Measurements from ENCODE around the gene ERC2.

The ERC2 gene

DNA sequence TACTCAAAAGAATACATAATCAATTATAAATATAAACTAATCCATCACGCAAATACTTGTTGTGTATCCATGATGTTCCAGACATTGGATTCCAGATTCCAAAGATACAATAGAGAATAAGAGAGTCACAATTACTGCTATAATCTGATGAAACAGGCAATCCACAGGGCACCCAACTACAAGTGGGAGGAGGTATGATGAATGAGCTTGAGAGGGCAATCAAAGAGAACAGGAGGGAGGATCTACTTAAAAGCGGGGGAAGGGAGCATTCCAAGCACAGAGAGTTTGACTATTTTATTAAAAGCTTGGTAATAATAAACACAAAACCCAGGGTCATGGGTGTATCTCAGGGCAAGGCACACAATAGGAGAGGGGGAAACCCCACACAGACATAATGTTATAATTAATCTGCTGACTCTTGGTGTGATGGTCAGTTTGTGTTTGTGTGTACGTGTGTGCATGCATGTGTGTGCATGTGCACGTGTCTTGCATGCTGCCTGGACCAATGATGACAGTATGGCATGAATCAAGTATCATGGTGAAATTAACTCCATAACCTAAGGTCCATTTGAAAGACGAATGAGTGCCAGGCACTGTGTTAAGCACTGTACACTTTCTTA, 655.8 kb downstream of the ERC2 start:
- no peak for DNase-seq

GRCh38 chr3:55807210-55807609, 661.1 kb downstream of the ERC2 start:
- no peak for DNase-seq

DNA sequence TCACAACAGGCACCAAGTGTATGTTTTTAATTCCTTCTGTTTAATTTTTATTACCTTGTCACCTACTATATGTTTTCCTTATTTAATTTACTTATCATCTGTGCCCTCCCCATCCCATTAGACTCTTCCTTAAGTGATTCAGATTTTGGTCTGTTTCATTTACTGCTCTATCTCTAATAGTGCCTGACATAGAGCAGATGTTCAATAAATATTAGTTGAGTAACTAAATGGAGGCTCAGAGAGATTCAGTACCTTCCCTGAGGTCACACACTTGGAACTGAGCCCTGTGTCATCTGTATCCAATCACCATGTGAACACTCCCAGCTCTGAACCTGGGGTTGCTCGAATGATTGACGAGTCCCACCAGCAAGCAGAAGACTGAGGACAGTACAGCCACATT, 663.1 kb downstream of the ERC2 start:
- no peak for DNase-seq

- no peak for DNase-seq
Observed at GRCh38 chr3:55804170-55805095, 663.8 kb downstream of the ERC2 start.

GRCh38 chr3:55802816-55803215, 665.5 kb downstream of the ERC2 start:
- no peak for DNase-seq

GRCh38 chr3:55801676-55802075, 666.6 kb downstream of the ERC2 start:
- no peak for DNase-seq

- DNase-seq, result no peak
Observed at GRCh38 chr3:55801068-55801467, 667.2 kb downstream of the ERC2 start.

- no peak for DNase-seq
Observed at GRCh38 chr3:55797775-55798174, 670.5 kb downstream of the ERC2 start.

DNA sequence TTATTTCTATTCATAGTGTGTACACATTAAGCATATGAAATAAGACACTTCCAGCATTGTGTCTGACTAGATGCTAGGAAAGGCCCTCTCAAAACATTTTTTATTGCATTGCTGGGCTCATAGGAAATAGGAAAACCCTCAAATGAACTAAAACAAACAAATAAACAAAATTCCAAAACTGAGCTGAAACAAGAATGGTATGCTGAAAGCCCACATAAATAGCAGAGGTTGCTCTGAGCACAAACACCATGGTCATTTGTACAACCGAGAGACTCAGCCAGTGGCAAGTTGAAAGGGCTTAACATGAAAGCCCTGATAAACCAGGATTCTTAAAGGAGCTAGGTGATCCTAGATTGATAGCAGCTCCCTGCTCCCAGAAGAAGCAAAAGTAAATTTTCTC, 671.2 kb downstream of the ERC2 start:
- no peak for DNase-seq

GRCh38 chr3:55796533-55796932, 671.7 kb downstream of the ERC2 start:
- DNase-seq, result no peak

- no peak for DNase-seq
Observed at GRCh38 chr3:55795746-55796145, 672.5 kb downstream of the ERC2 start.

GRCh38 chr3:55795296-55795695, 673.0 kb downstream of the ERC2 start:
- DNase-seq, result no peak

GRCh38 chr3:55792742-55793141, 675.5 kb downstream of the ERC2 start:
- DNase-seq, result no peak

DNA sequence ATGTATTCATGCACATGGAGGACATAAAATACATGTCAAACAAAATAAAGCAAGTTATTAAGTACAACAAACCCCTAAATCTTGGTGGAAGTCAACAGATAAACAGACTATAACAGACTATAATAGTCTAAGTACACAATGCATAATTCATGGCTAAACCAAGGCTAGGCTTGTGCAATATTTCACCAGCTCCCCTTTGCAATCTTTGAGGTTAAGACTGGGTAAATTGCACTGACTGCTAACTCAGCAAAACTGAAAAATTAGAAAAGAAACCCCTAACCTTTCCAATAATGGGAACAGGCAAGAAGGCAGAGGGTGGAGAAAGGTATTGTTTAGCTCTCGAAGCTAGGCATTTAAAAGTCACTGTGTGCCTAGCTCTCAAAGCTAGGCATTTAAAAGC, 676.3 kb downstream of the ERC2 start:
- no peak for DNase-seq

GRCh38 chr3:55790596-55791350, 677.5 kb downstream of the ERC2 start:
- DNase-seq, result no peak

DNA sequence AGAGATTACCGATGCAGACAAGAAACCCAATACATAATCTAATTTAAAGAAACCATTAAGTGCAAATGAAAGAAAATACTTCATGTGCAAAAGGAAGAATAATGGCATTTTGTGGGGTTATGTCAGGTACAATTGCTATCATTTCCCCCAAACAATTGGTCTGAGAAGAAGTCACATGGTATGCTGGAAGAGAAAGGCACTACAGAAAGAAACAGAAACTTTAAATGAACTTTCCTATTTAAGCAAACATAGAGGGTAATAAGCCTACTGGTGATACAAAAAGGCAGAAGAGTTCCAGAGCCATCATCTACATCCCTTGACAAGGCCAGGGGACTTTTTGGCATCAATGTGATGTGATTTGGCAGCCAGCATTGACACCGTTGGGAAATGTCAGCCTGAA, 678.8 kb downstream of the ERC2 start:
- DNase-seq, result no peak

DNA sequence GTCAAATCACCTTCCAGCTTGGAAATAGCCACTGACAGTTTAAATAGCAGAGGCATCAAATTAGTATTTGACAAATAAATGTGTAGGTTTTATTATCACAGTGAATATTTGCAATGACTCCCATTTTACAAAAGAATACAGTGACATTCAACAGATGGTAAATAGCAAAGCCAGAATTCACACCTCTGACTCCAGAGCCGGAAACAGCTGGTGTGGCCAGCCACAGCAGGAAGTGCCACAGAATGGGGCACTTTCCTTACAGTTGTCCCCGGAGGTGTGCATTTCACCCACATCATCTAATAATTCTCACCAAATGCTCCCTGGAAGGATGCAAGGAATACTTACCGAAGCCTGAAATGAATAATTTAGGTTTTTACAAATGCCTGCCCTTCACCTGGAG, 685.5 kb downstream of the ERC2 start:
- DNase-seq, result no peak

- DNase-seq, result no peak
Observed at GRCh38 chr3:55782351-55782750, 685.9 kb downstream of the ERC2 start.

DNA sequence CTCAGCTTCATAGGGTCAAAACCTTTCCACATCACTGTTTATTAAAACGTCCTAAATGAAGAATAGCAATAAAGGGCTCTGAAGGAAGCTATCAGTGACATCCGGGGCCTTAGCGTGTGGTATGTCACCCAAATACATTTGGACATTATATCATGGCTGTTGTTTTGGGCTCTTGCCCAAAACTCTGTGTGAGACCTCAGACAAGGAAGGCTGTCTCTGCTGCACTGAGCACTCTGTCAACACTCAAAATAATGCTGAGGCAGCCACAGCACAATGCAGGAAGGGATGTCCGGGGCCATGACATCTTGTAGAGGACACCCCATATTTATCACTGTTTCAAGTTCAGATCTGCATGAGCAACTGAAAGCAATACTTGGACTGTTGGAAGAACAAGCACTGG, 687.4 kb downstream of the ERC2 start:
- no peak for DNase-seq

- no peak for DNase-seq
Observed at GRCh38 chr3:55779543-55779942, 688.7 kb downstream of the ERC2 start.

DNA sequence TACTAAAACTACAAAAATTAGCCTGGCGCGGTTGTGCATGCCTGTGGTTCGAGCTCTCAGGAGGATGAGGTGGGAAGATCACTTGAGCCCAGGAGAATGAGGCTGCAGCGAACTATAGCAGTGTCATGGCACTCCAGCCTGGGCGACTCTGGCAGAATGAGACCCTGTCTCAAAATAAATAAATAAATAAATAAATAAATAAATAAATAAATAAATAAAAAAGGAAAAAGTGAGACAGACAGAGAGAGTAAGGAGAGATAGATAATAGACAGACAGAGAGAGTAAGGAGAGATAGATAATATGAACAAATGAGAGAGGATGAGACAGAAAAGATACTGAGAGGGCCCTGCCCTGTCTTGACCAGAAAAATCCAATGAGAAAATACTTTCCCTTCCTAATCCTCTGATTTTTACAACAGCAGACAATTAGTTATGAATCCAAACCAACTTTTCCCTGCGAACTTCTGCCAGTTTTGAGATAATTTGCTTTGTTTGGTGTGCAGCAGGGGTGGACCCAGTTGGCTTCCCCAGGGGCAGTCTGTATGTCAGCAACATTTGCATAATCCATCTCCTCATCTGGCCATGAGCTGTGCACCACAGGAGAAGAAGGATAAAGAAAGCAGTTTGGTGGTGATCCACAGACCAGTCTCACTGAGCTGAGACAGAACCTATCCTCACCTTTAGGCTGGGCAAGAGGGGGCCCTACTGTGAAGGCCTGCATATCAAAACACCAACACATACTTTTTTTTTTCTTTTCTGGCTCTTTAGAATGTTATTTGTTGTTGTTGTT, 692.7 kb downstream of the ERC2 start:
- no peak for DNase-seq

GRCh38 chr3:55774856-55775255, 693.4 kb downstream of the ERC2 start:
- no peak for DNase-seq

DNA sequence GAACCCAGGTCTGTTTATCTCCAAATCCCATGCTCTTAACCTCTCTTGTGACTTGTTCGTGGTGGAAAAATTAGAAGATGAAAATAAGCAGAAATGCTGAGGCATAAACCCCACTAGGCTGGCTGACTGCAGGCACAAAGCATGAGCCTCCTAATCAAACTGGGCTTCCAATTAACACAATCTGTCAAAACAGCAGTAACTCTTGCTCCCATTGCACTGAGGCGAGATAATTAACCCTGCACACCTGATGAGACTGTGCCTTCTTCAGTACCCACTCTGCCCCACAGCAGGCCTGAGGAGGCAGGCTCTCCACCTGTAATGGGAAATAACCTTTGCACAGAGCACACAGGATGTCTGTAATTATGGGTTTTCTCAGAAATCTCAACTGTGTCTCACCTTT, 696.8 kb downstream of the ERC2 start:
- DNase-seq, result no peak

All from DMS153 (cell line).